Measurements from ENCODE around the gene R3HCC1L.

Gene R3HCC1L

DNA sequence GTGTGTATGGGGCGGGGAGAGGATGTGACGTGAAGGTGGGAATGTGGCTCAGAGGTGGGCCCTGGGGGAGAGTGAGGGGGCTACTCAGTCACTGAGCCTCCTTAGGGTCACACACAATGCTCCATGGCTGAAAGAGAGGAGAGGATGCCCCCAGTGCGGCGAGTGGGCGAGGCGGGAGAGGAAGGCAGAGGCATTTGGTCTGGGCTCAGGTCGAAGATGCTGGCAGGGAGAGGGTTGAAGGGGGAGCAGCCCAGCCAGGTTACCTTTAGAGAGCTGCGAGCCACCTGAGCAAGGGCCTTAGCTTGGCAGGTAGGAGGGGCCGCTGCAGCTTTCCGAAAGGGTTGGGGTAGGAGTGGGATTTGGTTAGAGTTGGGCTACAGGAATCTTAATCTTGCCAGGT is 138.2 kb downstream of the R3HCC1L start:
- Histone ChIP-seq H3K9me2 (replicated peaks; ENCODE audit: low read depth, low read length) (no peaks in the 10 kb centered on the region), H2AFZ (ENCODE audit: low read length) (no peak overlapping the region), H3F3A (ENCODE audit: low read depth) (no peaks in the 10 kb centered on the region), H3K79me2 (ENCODE audit: insufficient read depth, low read length) (no peaks in the 10 kb centered on the region), H3K9ac (ENCODE audit: low read depth, low read length, poor library complexity, severe bottlenecking) (no peak overlapping the region), H3K27me3 (ENCODE audit: insufficient read depth, low read length, poor library complexity, severe bottlenecking) (no peaks in the 10 kb centered on the region), H3K36me3 (ENCODE audit: insufficient read depth, low read length) (no peaks in the 10 kb centered on the region), H3K4me1 (ENCODE audit: insufficient read depth, low read length, poor library complexity, severe bottlenecking) (peaks cover 4% of the 10 kb centered on the region), H3K4me3 (ENCODE audit: low read length, poor library complexity, severe bottlenecking) (no peak overlapping the region), H3K4me2 (ENCODE audit: low read depth, low read length, poor library complexity, severe bottlenecking) (no peak overlapping the region), H4K20me1 (ENCODE audit: insufficient read depth, low read length, poor library complexity, severe bottlenecking) (no peaks in the 10 kb centered on the region), H3K9me3 (ENCODE audit: insufficient read depth, low read depth, low read length) (no peaks in the 10 kb centered on the region)
- TF ChIP-seq, protein P1, sequence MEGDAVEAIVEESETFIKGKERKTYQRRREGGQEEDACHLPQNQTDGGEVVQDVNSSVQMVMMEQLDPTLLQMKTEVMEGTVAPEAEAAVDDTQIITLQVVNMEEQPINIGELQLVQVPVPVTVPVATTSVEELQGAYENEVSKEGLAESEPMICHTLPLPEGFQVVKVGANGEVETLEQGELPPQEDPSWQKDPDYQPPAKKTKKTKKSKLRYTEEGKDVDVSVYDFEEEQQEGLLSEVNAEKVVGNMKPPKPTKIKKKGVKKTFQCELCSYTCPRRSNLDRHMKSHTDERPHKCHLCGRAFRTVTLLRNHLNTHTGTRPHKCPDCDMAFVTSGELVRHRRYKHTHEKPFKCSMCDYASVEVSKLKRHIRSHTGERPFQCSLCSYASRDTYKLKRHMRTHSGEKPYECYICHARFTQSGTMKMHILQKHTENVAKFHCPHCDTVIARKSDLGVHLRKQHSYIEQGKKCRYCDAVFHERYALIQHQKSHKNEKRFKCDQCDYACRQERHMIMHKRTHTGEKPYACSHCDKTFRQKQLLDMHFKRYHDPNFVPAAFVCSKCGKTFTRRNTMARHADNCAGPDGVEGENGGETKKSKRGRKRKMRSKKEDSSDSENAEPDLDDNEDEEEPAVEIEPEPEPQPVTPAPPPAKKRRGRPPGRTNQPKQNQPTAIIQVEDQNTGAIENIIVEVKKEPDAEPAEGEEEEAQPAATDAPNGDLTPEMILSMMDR (conservative IDR thresholded peaks at IDR 0.05; ENCODE audit: low read length), result no peak
- no peak for TF ChIP-seq EZH2phosphoT487 (IDR thresholded peaks at IDR 0.05; ENCODE audit: borderline replicate concordance)

- no peak for TF ChIP-seq EZH2phosphoT487 (IDR thresholded peaks at IDR 0.05; ENCODE audit: borderline replicate concordance)
- TF ChIP-seq, protein P1 (conservative IDR thresholded peaks at IDR 0.05; ENCODE audit: low read length), result no peak
- Histone ChIP-seq H3K4me2 (ENCODE audit: low read depth, low read length, poor library complexity, severe bottlenecking) (no peak overlapping the region), H3K4me1 (ENCODE audit: insufficient read depth, low read length, poor library complexity, severe bottlenecking) (peaks cover 4% of the 10 kb centered on the region), H3K36me3 (ENCODE audit: insufficient read depth, low read length) (no peaks in the 10 kb centered on the region), H3K27me3 (ENCODE audit: insufficient read depth, low read length, poor library complexity, severe bottlenecking) (no peaks in the 10 kb centered on the region), H2AFZ (ENCODE audit: low read length) (no peak overlapping the region), H3K9me3 (ENCODE audit: insufficient read depth, low read depth, low read length) (no peaks in the 10 kb centered on the region), H3K9me2 (replicated peaks; ENCODE audit: low read depth, low read length) (no peaks in the 10 kb centered on the region), H4K20me1 (ENCODE audit: insufficient read depth, low read length, poor library complexity, severe bottlenecking) (no peaks in the 10 kb centered on the region), H3K4me3 (ENCODE audit: low read length, poor library complexity, severe bottlenecking) (no peak overlapping the region), H3K9ac (ENCODE audit: low read depth, low read length, poor library complexity, severe bottlenecking) (no peak overlapping the region), H3F3A (ENCODE audit: low read depth) (no peaks in the 10 kb centered on the region), H3K79me2 (ENCODE audit: insufficient read depth, low read length) (no peaks in the 10 kb centered on the region)
These were observed 138.8 kb downstream of the R3HCC1L start for GRCh38 chr10:98273057-98273850.

DNA sequence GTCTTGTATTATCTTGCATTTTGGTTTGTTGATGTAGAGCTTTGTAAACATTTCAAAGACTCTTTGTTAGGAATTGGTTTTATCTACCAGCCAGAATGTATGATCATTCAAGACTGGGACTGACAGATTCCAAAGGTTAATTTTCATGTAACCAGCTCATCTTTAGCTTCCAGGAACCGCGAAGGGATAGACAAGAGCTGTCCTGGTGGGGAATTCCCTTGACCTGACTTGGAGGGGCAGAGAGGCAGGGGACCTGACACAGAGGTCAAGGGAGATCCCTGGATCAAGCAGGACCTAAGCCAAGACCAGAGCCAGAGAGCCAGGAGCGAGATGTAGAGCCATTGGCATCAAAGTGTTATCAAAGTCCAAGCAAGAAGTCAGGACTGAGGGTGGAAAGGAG is 140.1 kb downstream of the R3HCC1L start:
- Histone ChIP-seq H2AFZ (ENCODE audit: low read length) (no peak overlapping the region), H3F3A (ENCODE audit: low read depth) (no peaks in the 10 kb centered on the region), H3K4me3 (ENCODE audit: low read length, poor library complexity, severe bottlenecking) (no peak overlapping the region), H3K36me3 (ENCODE audit: insufficient read depth, low read length) (no peaks in the 10 kb centered on the region), H3K9me3 (ENCODE audit: insufficient read depth, low read depth, low read length) (no peaks in the 10 kb centered on the region), H3K9ac (ENCODE audit: low read depth, low read length, poor library complexity, severe bottlenecking) (no peak overlapping the region), H3K79me2 (ENCODE audit: insufficient read depth, low read length) (no peaks in the 10 kb centered on the region), H3K4me1 (ENCODE audit: insufficient read depth, low read length, poor library complexity, severe bottlenecking) (peaks cover 4% of the 10 kb centered on the region), H3K9me2 (replicated peaks; ENCODE audit: low read depth, low read length) (no peaks in the 10 kb centered on the region), H3K27me3 (ENCODE audit: insufficient read depth, low read length, poor library complexity, severe bottlenecking) (no peaks in the 10 kb centered on the region), H3K4me2 (ENCODE audit: low read depth, low read length, poor library complexity, severe bottlenecking) (no peak overlapping the region), H4K20me1 (ENCODE audit: insufficient read depth, low read length, poor library complexity, severe bottlenecking) (no peaks in the 10 kb centered on the region)
- TF ChIP-seq EZH2phosphoT487 (IDR thresholded peaks at IDR 0.05; ENCODE audit: borderline replicate concordance), result no peak

- Histone ChIP-seq H3K36me3 (ENCODE audit: insufficient read depth, low read length) (no peaks in the 10 kb centered on the region), H3K9me2 (replicated peaks; ENCODE audit: low read depth, low read length) (no peaks in the 10 kb centered on the region), H2AFZ (ENCODE audit: low read length) (no peak overlapping the region), H3F3A (ENCODE audit: low read depth) (no peaks in the 10 kb centered on the region), H4K20me1 (ENCODE audit: insufficient read depth, low read length, poor library complexity, severe bottlenecking) (no peaks in the 10 kb centered on the region), H3K79me2 (ENCODE audit: insufficient read depth, low read length) (no peaks in the 10 kb centered on the region), H3K9ac (ENCODE audit: low read depth, low read length, poor library complexity, severe bottlenecking) (no peak overlapping the region), H3K9me3 (ENCODE audit: insufficient read depth, low read depth, low read length) (0 out of 2 replicates have a peak, but pooled peaks cover 6% of the 10 kb centered on the region), H3K4me2 (ENCODE audit: low read depth, low read length, poor library complexity, severe bottlenecking) (no peak overlapping the region), H3K27me3 (ENCODE audit: insufficient read depth, low read length, poor library complexity, severe bottlenecking) (peaks cover 14% of the 10 kb centered on the region), H3K4me1 (ENCODE audit: insufficient read depth, low read length, poor library complexity, severe bottlenecking) (peaks cover 4% of the 10 kb centered on the region), H3K4me3 (ENCODE audit: low read length, poor library complexity, severe bottlenecking) (no peak overlapping the region)
- TF ChIP-seq EZH2phosphoT487 (IDR thresholded peaks at IDR 0.05; ENCODE audit: borderline replicate concordance), result no peak
- TF ChIP-seq, protein P1 (conservative IDR thresholded peaks at IDR 0.05; ENCODE audit: low read length), result no peak
These were observed 141.9 kb downstream of the R3HCC1L start for GRCh38 chr10:98276311-98276710.
